Stimulated activated naive CD4-positive, alpha-beta T cell (primary cell): Measurements from ENCODE around the gene SMURF2.
A peak's percentile ranks its signal among the peaks of the same experiment; 100 is the strongest.
"Not testable (repeated sequence)": the region's sequence is repeated elsewhere in the genome, so short reads cannot be mapped to it uniquely, and the experiment has no call there.

Experiments
- DNase-seq, 6 experiments: peaks; one replicate each; lab custom pipeline; 2025; lab: John Stamatoyannopoulos, UW

Gene SMURF2

DNA sequence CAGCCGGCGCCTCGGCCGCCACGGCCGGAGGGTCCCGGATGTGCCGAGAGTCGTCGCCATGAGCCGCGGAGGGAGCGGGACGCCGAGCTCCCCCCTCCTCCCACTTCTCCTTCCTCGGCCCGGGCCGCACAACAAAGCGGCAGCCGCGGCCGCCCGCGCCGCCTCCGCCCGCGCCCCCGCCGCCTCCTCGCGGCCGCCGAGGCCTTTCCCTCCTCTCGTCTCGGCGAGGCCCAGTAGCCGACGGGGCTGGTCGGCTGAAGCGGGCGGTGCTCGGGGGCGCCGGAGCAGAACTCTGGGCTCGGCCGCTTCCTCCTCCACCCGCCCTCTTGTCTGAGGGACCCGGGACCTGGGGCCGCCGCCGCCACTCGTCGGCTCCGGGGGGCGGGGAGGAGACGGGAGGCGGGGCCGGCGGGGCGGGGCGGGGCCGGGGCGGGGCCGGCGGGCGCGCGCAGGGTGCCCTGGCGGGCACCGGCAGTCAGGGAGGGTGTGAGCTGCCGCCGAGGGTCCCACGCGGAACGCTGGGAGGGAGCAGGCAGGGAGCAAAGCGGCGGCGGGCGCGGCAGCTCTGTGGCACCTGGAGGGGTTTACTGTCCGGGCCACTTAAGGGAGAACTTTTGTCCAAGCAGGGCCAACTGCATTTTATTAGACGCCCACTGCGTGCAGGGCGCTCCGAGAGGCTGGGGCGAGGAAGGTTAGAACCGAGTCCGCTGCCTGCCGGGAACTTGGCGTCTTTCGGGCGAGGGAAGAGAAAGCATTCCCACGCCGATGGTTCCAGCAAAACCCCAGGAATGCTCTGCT lies at the start of gene SMURF2:
SMURF2 (minus strand) TSS at position 332 of the 798 bp plus-strand sequence. CDS start 427 bp downstream, outside the sequence.
- peak; percentile 72 to 85 (median 79) for DNase-seq

DNA sequence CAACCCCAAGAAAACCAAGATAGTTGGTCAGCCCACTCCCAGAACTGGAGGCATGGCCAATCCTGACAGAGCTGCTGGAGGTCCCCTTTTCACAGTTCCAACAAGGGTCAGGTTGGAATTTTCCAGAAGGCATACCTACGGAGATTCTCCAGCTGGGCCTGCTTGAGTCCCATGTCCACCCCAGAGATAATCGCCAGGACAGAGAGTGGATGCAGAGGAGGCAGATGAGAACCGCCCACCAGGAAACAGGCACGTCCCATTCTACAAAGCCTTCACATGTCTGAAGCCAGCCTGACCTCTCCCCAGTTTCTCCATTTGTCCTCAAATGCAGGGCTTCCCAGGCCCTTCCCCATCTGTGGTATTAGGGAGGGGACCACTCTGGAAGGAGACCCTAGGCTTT lies 47.4 kb upstream of the SMURF2 start:
- DNase-seq = no peak

DNA sequence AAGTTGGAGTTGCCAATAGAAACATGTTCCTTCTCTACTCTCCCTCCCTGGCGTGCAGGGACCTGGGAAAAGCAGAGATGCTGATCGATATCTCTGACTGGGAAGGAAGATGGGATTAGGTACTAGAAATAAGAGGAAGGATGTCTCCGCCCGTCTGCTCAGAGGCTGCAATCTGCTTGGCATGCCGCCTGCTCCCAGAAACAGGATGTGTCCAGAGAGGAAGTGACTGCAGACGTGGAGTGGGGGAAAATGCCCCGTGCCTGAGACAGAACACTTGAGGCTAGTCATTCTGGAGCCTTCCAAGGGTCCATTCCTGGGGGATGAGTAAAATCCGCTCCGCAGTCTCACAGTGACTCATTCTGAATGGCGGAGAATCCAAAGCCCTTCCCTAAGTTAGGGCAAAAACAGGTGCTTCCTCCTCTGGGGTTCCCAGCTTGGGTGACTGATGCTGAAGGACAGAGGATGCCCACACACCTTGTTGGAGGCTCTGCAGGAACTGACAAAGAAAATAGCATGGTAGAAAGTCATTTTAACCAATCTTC lies 45.0 kb upstream of the SMURF2 start:
- no peak for DNase-seq

GRCh38 chr17:64706224-64707049 lies 44.3 kb upstream of the SMURF2 start:
- DNase-seq = no peak

DNA sequence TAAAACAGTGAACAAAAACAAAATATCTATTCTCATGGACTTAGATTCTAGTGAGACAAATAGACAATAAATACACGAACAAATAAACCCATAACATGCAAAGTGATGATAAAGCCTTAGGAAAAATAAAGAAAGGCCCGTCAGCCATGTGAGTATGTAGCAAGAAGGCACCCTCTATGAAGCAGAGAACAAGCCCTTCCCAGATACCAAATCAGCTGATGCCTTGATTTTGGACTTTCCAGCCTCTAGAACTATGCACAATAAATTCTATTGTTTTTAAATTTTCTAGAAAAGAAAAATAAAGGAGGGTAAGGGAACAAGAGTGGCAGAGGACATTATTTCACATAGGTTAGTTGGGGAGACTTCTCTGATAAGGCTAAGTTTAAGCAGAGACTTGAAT lies 40.7 kb upstream of the SMURF2 start:
- DNase-seq = no peak

GRCh38 chr17:64698725-64699124 lies 36.6 kb upstream of the SMURF2 start:
- DNase-seq = no peak

- no peak for DNase-seq
These were observed 32.1 kb upstream of the SMURF2 start for GRCh38 chr17:64694207-64694606.

DNA sequence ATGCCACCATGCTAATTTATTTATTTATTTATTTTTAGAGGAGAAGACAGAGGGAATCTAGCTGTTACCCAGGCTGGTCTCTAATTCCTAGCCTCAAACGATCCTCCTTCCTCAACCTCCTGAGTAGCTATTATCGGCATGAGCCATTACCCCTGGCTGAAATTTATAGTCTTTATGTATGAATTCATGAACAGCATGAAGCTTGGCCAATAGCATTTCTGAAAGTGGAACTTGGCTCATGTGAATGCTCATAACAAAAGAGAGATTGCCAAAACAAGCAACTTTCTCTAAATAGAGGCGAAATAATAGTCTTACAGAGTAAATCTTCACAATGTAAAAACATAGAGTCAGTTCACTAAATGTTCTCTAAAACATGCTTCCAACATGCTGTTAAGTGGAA lies 30.1 kb upstream of the SMURF2 start:
- no peak for DNase-seq

- no peak for DNase-seq
These were observed 27.0 kb upstream of the SMURF2 start for GRCh38 chr17:64689106-64689505.

GRCh38 chr17:64688481-64688880 lies 26.4 kb upstream of the SMURF2 start:
- no peak for DNase-seq

- DNase-seq = no peak
These were observed 25.9 kb upstream of the SMURF2 start for GRCh38 chr17:64687961-64688360.

- no peak for DNase-seq
These were observed 25.3 kb upstream of the SMURF2 start for GRCh38 chr17:64687376-64687775.

DNA sequence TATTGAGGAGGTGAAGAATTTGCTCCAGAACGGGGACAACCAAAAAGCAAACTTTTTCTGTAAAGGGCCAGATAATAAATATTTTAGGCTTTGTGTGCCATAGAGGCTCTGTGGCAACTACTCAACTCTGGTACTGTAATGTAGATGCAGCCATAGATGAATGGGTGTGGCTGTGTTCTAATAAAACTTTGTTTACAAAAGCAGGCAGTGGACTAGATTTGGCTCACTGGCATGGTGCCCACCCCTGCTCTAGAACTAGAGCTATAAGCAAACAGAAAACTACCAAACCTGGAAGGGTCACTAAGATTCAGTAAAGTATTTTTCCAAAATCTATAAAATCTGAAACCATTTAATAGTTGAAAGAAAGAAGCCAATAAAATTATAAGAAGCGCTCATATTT lies 24.6 kb upstream of the SMURF2 start:
- DNase-seq = no peak

DNA sequence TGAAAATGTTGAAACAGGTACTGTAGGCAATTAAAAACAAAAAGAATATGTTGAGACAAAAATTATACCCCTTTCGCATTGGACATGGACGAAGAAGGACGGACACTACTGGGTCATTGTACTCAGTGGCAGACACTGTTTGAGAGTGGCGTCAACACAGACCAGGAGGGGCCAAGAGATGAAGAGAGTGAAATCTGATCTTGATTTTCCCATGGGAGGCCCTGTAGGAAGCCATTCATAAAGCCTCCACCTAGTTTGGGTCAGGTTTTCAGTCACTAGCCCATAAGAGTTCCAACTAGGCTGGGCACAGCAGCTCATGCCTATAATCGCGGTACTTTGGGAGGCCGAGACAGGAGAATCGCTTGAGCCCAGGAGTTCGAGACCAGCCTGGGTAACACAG lies 23.6 kb upstream of the SMURF2 start:
- DNase-seq = no peak

DNA sequence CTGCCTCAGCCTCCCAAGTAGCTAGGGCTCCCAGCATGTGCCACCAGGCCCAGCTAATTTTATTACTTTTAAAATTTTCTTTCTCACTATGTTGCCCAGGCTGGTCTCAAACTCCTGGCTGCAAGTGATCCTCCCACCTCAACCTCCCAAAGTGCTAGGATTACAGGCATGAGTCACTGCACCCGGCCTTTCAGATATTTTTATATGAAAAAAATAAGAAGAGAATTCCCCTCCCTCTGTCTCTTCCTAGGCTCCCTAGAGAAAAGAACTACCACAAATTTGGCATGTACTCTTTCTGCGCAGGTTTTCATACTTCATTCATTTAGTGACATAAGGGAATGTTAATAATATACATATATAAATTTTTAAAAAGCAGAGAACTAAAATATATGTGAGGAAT lies 21.7 kb upstream of the SMURF2 start:
- DNase-seq = no peak

DNA sequence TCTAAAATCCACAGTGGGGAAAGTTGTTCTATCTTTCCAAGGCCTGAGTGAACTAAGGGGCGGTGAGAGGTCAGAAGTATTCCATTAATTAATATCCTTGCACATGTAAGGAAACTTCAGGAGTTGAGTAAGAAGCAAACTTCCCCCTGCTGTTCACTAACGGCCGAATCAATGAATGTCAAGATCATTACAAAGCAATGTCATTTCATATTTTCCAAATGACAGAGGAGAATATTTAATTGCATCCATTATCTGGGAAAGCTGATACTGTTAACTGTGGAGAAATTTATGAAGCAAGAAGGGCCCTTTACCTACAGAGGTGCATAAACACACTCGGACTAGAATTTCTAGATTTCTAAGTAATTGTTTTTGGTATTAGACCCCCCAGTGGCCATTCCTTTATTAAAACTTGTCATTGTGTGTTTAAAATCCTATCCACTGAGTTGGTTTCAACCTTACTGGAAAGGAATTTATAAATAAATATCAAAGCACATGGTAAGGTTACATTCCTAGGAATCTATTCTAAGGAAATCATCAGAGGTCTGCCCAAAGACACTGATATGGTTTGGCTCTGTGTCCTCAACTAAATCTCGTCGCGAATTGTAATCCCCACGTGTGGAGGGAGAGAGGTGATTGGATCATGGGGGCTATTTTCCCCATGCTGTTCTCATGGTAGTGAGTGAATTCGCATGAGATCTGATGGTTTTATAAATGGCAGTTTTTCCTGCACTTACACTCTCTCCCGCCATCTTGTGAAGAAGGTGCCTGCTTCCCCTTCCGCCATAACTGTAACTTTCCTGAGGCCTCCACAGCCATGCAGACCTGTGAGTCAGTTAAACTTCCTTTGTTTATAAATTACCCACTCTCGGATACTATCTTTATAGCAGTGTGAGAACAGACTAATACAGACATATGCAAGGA lies 20.4 kb upstream of the SMURF2 start:
- no peak for DNase-seq

DNA sequence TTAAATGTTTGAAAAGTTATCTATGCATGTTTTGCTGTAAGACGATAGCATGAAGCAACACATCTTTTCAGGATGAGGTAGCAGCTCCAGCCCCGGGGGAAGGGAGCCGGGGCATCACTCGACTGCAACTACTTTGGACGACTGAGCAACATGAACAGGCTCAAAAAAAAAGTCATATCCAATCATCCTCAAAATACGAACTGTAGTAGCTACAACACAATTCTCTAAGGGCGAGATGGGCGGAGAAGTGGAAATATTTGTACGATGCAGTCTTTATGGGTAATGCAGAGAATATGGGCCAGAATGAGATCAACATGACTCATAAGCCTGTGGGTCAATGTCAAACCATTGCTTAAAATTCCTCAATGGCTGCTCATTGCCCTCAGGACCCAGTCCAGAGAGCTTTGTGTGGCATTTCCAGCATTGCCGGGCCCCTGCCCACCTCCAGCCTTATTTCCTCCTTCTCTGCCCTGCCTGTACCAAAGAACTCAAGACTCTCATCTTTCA lies 17.7 kb upstream of the SMURF2 start:
- DNase-seq = no peak

GRCh38 chr17:64676763-64677162 lies 14.7 kb upstream of the SMURF2 start:
- no peak for DNase-seq

DNA sequence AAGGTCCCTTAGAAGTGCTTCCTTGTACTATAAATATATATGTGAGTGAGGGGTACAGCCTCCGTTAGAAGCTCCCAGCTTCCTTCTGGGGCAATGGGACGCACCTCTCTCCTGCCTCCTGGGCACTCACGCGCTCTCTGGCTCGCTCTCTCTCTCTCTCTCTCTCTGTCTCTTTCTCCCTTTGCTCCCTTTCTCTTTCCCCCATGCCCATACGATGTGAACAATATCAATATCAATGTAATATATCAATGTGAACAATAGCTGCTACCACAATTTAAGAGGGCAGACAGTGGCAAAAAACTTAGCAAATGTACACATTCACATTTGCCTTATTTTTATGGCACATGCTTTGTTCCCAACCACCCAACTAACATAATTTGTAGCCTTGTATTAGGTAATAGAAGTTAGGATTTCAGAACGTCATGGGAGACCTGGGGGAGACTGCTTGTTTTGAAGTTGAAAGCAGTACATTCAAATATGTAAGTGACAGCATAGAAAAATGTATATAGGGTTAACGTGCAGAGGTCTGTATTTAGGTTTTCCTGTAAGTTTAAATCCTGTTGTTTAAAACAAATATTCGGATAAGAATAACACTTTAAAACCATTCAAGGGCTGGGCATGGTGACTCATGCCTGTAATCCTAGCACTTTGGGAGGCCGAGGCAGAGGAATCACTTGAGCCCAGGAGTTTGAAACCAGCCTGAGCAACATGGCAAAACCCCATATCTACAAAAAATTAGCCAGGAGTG lies 8.9 kb upstream of the SMURF2 start:
- DNase-seq = not testable (repeated sequence)

- DNase-seq = not testable (repeated sequence)
These were observed 6.0 kb upstream of the SMURF2 start for GRCh38 chr17:64667807-64668721.
